WERI-Rb-1 (cell line): ENCODE data around the gene VDR.

Source experiments
- DNase-seq: peaks from one replicate; pipeline ENCODE4 v3.0.0-alpha.2; 2020
- H3K27ac ChIP-seq: fragments of 250-450 bp; sonication (Bioruptor Pico); 2 replicates; pipeline ENCODE4 v1.5.1; 2020; ENCODE audit warnings: mild to moderate bottlenecking, moderate library complexity
- H3K27me3 ChIP-seq: fragments of 250-450 bp; sonication (Bioruptor Pico); 2 replicates; pipeline ENCODE4 v1.5.1; 2021; ENCODE audit warnings: mild to moderate bottlenecking, low read depth, moderate library complexity; ENCODE audit not compliant: insufficient read depth, severe bottlenecking
- H3K36me3 ChIP-seq: fragments of 250-450 bp; sonication (Bioruptor Pico); 2 replicates; pipeline ENCODE4 v1.5.1; 2020; ENCODE audit warnings: mild to moderate bottlenecking, moderate library complexity
- H3K4me3 ChIP-seq: 2 replicates; pipeline ENCODE4 v1.5.1; 2011; ENCODE audit warnings: low read depth, mild to moderate bottlenecking, control low read depth, low read length
- H3K9me3 ChIP-seq: fragments of 250-450 bp; sonication (Bioruptor Pico); 2 replicates; pipeline ENCODE4 v1.5.1; 2021; ENCODE audit warnings: mild to moderate bottlenecking, moderate library complexity; ENCODE audit not compliant: severe bottlenecking
- CTCF ChIP-seq: IDR thresholded peaks from 2 replicates; pipeline ENCODE4 v1.5.1; 2011; ENCODE audit warnings: low read depth, mild to moderate bottlenecking, control low read depth, inconsistent platforms, low read length

Gene VDR

GRCh38 chr12:47808574-47809365, 96.0 kb downstream of the VDR start:
- Histone ChIP-seq H3K4me3 (no peak overlapping the region), H3K27ac (no peak overlapping the region), H3K27me3 (no peaks in the 10 kb centered on the region), H3K9me3 (no peaks in the 10 kb centered on the region), H3K36me3 (no peaks in the 10 kb centered on the region)
- DNase-seq: no peak
- TF ChIP-seq CTCF: peak; percentile 31; the same call in 1 of the 2 replicates

GRCh38 chr12:47808050-47808449, 96.7 kb downstream of the VDR start:
- Histone ChIP-seq H3K4me3 (no peak overlapping the region), H3K9me3 (no peaks in the 10 kb centered on the region), H3K27me3 (no peaks in the 10 kb centered on the region), H3K27ac (no peak overlapping the region), H3K36me3 (no peaks in the 10 kb centered on the region)
- DNase-seq: no peak
- TF ChIP-seq CTCF: no peak

- no peak for DNase-seq
- Histone ChIP-seq H3K27ac (no peak overlapping the region), H3K36me3 (no peaks in the 10 kb centered on the region), H3K9me3 (no peaks in the 10 kb centered on the region), H3K4me3 (no peak overlapping the region), H3K27me3 (no peaks in the 10 kb centered on the region)
- TF ChIP-seq CTCF: no peak
These were observed 97.5 kb downstream of the VDR start for GRCh38 chr12:47807338-47807737.

- H3K27ac ChIP-seq: no peak overlapping the region
- H3K36me3 ChIP-seq: no peaks in the 10 kb centered on the region
- no peak overlapping the region for H3K4me3 ChIP-seq
- H3K9me3 ChIP-seq: no peaks in the 10 kb centered on the region
- no peak for TF ChIP-seq CTCF
- no peak for DNase-seq
- H3K27me3 ChIP-seq: no peaks in the 10 kb centered on the region
These were observed 99.4 kb downstream of the VDR start for GRCh38 chr12:47805417-47805816.

GRCh38 chr12:47804171-47804570, 100.6 kb downstream of the VDR start:
- Histone ChIP-seq H3K4me3 (no peak overlapping the region), H3K27ac (no peak overlapping the region), H3K36me3 (no peaks in the 10 kb centered on the region), H3K27me3 (no peaks in the 10 kb centered on the region), H3K9me3 (no peaks in the 10 kb centered on the region)
- TF ChIP-seq CTCF: no peak
- DNase-seq: no peak

- Histone ChIP-seq H3K4me3 (no peak overlapping the region), H3K27ac (no peak overlapping the region), H3K9me3 (no peaks in the 10 kb centered on the region), H3K36me3 (no peaks in the 10 kb centered on the region), H3K27me3 (no peaks in the 10 kb centered on the region)
- TF ChIP-seq CTCF: no peak
- no peak for DNase-seq
These were observed 101.5 kb downstream of the VDR start for GRCh38 chr12:47803191-47803875.
